ENCODE results near the gene NTSR1. TPM values are rescaled to one million over a fixed set of nuclear protein-coding genes. Genes with fewer than 3 reads are reported as not detected.

Gene NTSR1
- total and polyA plus RNA-seq, 7 donors: 0.60 to 54.0 (median 8.8) TPM; not detected in 1

DNA sequence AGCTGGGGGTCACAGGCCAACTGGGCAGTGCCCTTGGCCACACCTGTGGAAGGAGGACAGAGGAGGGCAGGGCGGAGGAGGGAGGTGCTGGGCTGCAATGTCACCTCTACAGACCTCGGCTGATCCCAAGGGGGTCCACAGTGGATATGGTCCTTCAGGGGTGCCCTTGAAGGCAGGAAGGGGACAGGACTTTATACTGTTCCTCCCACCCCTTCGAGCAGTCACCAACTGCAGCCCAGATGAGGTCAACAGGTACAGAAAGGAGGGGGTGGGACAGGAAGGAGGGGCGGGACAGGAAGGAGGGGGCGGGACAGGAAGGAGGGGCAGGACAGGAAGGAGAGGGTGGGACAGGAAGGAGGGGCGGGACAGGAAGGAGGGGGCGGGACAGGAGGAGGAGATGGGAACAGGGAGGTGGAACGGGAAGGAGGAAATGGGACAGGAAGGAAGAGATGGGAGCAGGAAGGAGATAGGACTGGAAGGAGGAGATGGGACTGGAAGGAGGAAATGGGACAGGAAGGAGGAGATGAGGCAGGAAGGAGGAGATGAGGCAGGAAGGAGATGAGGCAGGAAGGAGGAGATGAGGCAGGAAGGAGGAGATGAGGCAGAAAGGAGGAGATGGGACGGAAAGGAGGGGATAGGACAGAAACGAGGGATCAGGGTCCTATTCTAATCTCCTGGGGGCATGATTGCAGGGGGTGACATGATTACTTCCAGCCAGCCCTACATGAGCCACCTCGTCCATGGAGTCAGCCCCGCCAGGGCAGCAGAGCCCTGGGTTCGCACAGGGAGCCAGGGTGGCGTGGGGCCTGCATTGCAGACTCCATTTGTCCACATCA lies 68.3 kb downstream of the NTSR1 start:
- 59 to 64% methylated on average over 14 of the region's 14 CpGs for WGBS, 2 donors
- TF ChIP-seq POLR2A (IDR thresholded peaks at IDR 0.05) (no peak), EP300 (IDR thresholded peaks at IDR 0.05) (no peak), POLR2AphosphoS5 (IDR thresholded peaks at IDR 0.05) (no peak)
- TF ChIP-seq, protein P1, sequence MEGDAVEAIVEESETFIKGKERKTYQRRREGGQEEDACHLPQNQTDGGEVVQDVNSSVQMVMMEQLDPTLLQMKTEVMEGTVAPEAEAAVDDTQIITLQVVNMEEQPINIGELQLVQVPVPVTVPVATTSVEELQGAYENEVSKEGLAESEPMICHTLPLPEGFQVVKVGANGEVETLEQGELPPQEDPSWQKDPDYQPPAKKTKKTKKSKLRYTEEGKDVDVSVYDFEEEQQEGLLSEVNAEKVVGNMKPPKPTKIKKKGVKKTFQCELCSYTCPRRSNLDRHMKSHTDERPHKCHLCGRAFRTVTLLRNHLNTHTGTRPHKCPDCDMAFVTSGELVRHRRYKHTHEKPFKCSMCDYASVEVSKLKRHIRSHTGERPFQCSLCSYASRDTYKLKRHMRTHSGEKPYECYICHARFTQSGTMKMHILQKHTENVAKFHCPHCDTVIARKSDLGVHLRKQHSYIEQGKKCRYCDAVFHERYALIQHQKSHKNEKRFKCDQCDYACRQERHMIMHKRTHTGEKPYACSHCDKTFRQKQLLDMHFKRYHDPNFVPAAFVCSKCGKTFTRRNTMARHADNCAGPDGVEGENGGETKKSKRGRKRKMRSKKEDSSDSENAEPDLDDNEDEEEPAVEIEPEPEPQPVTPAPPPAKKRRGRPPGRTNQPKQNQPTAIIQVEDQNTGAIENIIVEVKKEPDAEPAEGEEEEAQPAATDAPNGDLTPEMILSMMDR (IDR thresholded peaks at IDR 0.05): no peak
- H3K4me1 ChIP-seq: peaks cover 0 to 11% (median 0%) of the 10 kb centered on the region in 4 donors
- H3K4me3 ChIP-seq: no peak overlapping the region
- H3K9me3 ChIP-seq: no peaks in the 10 kb centered on the region
- DNase-seq: no peak
- H3K27me3 ChIP-seq: no peaks in the 10 kb centered on the region
- H3K36me3 ChIP-seq: no peaks in the 10 kb centered on the region
- no peak overlapping the region for H3K27ac ChIP-seq
- intact Hi-C loops (cut with DNase I): no loop called here

DNA sequence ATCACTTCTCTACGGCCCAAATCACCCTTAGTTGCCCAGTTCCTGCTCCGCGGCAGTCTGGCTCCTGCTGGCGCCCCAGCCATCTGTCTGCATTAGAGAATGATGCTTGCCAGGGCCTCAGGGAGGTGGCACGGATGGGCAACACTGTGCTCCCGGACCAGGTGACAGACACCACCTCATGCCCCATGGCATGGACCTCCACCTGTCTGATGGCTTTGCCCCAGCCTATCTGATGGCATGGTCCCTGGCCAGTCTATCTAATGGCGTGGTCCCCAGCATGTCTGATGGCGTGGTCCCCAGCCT lies 68.8 kb downstream of the NTSR1 start:
- no peaks in the 10 kb centered on the region for H3K27me3 ChIP-seq
- no peaks in the 10 kb centered on the region for H3K36me3 ChIP-seq
- no peak overlapping the region for H3K4me3 ChIP-seq
- H3K9me3 ChIP-seq: no peaks in the 10 kb centered on the region
- DNase-seq: no peak
- peaks cover 0 to 16% (median 2%) of the 10 kb centered on the region in 4 donors for H3K4me1 ChIP-seq
- TF ChIP-seq POLR2AphosphoS5 (IDR thresholded peaks at IDR 0.05): no peak
- no peak for TF ChIP-seq POLR2A (IDR thresholded peaks at IDR 0.05)
- TF ChIP-seq, protein P1 (IDR thresholded peaks at IDR 0.05): no peak
- TF ChIP-seq EP300 (IDR thresholded peaks at IDR 0.05): no peak
- 90 to 94% methylated on average over 8 of the region's 8 CpGs for WGBS, 2 donors
- intact Hi-C loops (cut with DNase I): no loop called here
- no peak overlapping the region for H3K27ac ChIP-seq

DNA sequence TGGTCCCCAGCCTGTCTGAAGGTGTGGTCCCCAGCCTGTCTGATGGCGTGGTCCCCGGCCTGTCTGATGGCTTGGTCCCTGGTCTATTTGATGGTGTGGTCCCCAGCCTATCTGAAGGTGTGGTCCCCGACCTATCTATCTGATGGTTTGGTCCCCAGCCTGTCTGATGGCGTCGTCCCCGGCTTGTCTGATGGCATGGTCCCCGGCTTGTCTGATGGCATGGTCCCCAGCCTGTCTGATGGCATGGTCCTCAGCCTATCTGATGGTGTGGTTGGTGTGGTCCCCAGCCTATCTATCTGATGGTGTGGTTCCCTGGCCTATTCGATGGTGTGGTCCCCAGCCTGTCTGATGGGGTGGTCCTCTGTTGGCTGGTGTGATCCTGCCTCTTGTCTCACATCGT lies 69.4 kb downstream of the NTSR1 start:
- DNase-seq: no peak
- H3K27me3 ChIP-seq: no peaks in the 10 kb centered on the region
- no peaks in the 10 kb centered on the region for H3K36me3 ChIP-seq
- no peaks in the 10 kb centered on the region for H3K9me3 ChIP-seq
- H3K4me3 ChIP-seq: no peak overlapping the region
- peaks cover 0 to 17% (median 5%) of the 10 kb centered on the region in 4 donors for H3K4me1 ChIP-seq
- TF ChIP-seq, protein P1 (IDR thresholded peaks at IDR 0.05): no peak
- no peak for TF ChIP-seq EP300 (IDR thresholded peaks at IDR 0.05)
- no peak for TF ChIP-seq POLR2AphosphoS5 (IDR thresholded peaks at IDR 0.05)
- TF ChIP-seq POLR2A (IDR thresholded peaks at IDR 0.05): no peak
- intact Hi-C loops (cut with DNase I): no loop called here
- H3K27ac ChIP-seq: no peak overlapping the region
- WGBS, 2 donors: 92 to 95% methylated on average over 9 of the region's 9 CpGs

DNA sequence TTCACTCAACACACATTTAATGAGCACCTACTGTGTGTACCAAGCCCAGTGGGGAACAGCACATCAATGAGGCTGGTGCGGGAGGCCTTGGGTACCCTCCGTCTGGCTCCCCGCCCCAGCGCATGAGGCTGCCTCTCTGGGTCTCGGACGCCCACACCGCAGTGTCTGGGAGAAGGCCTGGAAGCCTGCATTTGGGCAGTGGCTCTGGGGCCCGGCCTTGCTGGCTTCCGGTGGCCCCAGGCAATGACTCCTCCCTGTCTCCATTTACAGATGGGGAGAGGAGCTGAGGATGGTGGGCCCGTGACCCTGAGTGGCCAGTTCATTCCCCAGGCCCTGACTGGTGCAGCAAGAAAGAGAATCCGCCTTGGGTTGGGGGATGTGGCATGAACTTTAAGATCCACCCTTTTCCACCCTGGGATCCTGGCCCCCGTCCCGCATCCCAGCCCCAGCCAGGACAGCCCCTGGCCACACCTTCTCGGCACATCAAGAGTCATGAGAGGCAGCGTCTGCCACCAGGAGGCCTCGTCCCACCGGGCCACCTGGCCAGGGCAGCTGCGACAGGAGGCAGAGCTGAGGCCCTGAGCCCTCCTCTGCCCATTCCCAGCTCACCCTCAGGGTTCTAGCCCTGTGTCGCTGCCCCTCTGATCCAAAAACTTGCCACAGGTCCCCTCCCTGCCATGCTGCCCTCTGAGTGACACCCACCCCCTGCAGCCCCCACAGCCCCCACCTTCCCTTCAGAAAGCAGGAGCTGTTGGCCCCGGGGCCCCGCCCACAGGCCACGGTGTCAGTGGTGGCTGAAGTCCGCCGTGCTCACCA lies 70.2 kb downstream of the NTSR1 start:
- H3K27me3 ChIP-seq: no peaks in the 10 kb centered on the region
- no peaks in the 10 kb centered on the region for H3K9me3 ChIP-seq
- peaks cover 0 to 17% (median 8%) of the 10 kb centered on the region in 4 donors for H3K4me1 ChIP-seq
- DNase-seq: no peak
- no peaks in the 10 kb centered on the region for H3K36me3 ChIP-seq
- no peak for TF ChIP-seq POLR2A (IDR thresholded peaks at IDR 0.05)
- TF ChIP-seq, protein P1 (IDR thresholded peaks at IDR 0.05): no peak
- no peak for TF ChIP-seq POLR2AphosphoS5 (IDR thresholded peaks at IDR 0.05)
- no peak for TF ChIP-seq EP300 (IDR thresholded peaks at IDR 0.05)
- no peak overlapping the region for H3K27ac ChIP-seq
- H3K4me3 ChIP-seq: no peak overlapping the region
- WGBS, 2 donors: 63 to 77% methylated on average over 24 of the region's 24 CpGs
- intact Hi-C loops (cut with DNase I): no loop called here

Measured in sigmoid colon (tissue), 7 donors.